22Rv1 (cell line): ENCODE data around the gene ITGA8.

Experiments used
- H3K27ac ChIP-seq: fragments of 450-650 bp; 2 replicates; pipeline ENCODE4 v1.5.1; 2017
- CTCF ChIP-seq: fragments of 450-650 bp; IDR thresholded peaks from 2 replicates; pipeline ENCODE4 v1.5.1; 2017; ENCODE audit warnings: mild to moderate bottlenecking
- ZFX ChIP-seq: fragments of 450-650 bp; IDR thresholded peaks from 2 replicates; pipeline ENCODE4 v1.6.1; 2017; ENCODE audit warnings: antibody characterized with exemption, borderline replicate concordance

Gene ITGA8

DNA sequence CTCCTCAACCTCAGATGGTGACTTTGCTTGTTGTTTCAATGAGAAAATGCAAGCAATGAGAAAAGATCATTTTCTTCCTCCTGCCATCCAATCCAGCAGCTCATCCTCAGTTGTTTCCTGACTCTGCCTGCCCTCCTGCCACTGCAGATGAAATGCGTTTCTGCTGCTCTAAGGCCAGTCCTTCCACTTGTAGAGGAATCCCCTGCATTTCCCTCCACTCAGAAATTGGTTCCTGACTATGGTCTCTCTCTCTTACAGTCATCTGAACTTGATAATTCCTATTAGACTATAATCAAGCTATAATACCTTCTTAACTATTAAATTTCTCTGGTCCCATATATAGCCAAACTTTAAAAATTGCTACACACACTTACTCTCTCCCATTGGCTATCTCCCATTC, 14.4 kb downstream of the ITGA8 start:
- TF ChIP-seq ZFX (no peak), CTCF (no peak)
- H3K27ac ChIP-seq, result no peak overlapping the region

DNA sequence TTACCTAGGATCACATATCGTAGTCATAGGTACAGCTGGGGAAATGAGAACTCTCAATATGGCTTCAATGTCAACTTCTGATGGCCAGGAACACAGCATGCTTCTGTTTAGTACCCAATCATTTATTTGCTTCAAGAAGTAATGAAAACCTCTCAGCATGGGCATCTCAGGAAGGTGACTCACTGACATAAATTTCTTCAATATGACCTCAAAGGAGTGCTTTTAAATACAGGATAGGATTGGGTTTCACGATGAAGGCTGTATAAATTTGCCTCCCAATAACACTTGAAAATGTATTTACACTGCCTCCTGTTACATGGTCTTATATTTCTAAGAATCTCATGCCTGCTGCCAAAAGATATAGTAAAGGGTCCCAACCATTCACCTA, 15.1 kb downstream of the ITGA8 start:
- no peak overlapping the region for H3K27ac ChIP-seq
- TF ChIP-seq CTCF (no peak), ZFX (no peak)

DNA sequence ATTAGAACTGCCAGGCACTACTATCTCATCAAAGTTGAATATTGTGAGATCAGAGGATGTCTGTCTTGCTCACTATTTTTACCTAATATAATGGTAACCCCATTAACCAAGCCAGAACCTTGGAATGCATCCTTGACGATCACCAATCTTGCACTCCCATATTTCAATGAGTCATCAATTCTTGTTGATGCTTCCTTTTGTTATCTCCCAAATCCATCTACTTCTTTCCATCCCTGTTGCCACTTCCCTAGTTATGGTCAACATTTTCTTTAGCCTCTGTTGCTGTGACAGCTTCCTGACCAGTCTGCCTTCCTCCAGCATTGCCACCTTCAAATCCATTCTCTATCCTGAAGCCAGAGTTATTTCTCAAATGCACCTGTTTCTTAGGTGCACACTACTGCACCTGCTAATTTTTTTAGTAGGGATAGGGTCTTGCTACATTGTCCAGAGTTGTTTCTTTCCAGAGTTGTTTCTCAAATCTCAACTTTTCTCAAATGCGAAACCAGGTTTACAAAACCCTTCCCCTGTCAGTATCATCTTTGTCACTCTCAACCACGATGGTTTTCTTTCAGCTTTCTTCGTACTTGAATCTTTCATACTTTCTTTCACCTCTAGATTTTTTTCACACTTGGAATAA, 15.7 kb downstream of the ITGA8 start:
- no peak overlapping the region for H3K27ac ChIP-seq
- no peak for TF ChIP-seq CTCF
- TF ChIP-seq ZFX, result no peak

GRCh38 chr10:15703151-15703880, 16.4 kb downstream of the ITGA8 start:
- no peak overlapping the region for H3K27ac ChIP-seq
- TF ChIP-seq ZFX (no peak), CTCF (no peak)

GRCh38 chr10:15700078-15700674, 19.5 kb downstream of the ITGA8 start:
- no peak overlapping the region for H3K27ac ChIP-seq
- no peak for TF ChIP-seq CTCF
- TF ChIP-seq ZFX, result no peak

DNA sequence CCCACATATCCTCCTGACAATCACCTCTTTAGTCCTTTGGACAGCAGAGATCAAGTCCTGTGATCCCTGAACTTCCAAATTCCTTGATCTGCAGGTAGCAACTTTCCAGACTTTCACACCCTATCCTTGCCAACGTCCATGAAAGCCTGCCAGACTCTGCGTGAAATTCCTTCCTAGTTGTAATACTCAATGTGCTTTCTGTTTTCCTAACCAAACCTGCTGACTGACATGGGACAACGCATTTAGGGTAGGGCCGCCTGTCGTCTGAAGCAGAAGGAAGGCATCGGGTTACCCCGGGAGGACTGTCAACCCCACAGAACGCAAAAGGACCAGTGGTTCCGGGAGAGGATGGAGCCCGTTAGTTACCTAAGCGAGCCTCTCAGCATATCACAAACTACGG, 23.9 kb downstream of the ITGA8 start:
- TF ChIP-seq ZFX (no peak), CTCF (no peak)

DNA sequence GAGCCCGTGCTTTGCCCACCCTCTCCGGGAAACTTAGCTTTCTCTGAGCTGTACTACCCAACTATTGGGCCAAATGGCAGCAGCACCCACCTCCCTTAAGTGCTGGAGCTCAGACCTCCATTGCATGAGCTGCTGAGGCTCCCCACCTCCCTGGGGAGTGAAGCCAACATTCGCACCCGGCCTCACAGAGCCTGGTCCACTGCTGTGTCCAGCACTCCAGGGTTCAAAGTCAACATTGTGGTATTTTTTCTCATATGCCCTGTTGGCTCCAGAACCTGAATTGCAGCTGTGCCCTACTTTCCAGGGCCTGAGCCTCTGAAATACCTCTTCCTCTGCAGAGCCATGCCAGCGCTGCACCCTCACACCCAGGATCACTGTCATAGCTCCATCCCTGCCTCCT, 29.7 kb downstream of the ITGA8 start:
- TF ChIP-seq ZFX, result no peak
- no peak overlapping the region for H3K27ac ChIP-seq

More for the DNA sequence above, 23.9 kb downstream of the ITGA8 start:
- H3K27ac ChIP-seq, result no peak overlapping the region
